Measurements from ENCODE around the gene WFDC2.

Gene WFDC2, protein sequence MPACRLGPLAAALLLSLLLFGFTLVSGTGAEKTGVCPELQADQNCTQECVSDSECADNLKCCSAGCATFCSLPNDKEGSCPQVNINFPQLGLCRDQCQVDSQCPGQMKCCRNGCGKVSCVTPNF

DNA sequence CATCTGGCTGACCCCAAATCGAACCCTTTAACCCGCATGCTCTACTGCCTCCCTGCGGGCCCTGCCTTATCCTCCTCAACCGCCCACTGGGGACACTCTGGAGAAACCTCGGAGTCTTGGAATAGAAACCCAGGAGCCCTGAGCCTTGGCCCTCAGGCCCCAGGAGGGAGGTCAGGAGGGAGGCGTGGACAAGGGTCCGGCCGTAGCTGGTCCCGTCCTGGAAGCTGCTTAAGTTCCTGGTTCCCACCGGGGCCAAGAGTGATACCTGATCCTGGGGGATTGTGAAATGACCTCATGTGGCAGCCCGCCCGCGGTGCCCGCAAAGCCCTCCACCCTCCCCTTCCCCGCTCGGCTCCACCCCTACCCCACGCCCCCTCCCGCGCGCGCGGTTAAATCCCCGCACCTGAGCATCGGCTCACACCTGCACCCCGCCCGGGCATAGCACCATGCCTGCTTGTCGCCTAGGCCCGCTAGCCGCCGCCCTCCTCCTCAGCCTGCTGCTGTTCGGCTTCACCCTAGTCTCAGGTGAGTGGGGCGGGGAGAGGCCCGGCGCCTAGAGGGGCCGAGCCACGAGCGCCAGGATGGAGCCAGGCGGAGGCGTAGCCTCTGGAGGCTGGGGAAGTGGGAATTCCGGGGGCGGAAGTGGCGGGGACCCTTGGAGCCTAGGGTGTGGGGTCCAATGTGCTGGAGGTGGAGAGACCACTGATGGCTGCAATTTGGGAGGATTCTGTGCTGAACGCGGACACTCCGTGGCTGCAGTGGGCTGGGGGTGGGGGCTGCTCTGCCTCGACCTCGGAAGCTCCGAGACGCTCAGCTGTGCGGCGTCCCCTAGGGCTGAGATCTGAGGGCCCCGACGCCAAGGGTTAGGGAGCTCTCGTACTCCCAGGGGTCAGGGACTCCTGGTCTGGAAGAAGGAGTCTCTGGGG, at the start of gene WFDC2:
Gene WFDC2 (plus strand): TSS at position 418 of the 926 bp plus-strand sequence. CDS start 29 bp downstream, at position 447.
- peak; percentile 67 for DNase-seq

DNA sequence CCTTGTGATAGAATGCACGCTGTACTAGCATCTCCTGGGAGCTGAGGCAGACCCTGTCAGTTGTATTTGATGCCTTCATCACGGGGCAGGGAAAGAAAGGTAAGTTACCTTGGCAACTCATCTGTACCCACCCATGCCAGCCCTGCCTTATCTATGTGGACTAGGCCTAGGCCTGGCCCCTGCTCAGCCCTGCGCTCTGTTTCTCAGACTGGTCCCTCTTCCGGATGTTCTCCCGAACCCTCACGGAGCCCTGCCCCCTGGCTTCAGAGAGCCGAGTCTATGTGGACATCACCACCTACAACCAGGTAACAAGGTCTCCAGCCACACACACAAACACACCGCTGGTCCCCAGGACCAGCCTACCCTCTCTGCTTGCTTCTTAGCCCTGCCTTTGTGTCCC, 49.4 kb upstream of the WFDC2 start:
- no peak for DNase-seq

DNA sequence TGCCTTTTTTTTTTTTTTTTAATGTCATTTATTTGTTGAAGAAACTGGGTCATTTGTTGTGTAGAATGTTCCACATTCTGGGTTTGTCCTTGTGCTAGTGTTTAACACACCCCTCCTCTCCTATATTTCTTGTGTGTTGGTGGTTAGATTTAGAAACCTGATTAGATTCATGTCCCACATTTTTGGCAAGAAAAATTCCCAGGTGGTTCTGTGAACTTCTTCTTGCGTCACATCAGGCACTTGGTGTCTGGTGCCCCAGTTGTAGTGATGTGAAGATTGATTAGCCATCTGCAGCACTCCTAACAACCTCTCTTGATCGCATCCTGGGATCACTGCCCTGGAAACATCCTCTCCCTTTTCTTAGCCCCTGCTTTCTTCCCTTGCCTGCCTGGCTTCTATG, 45.9 kb upstream of the WFDC2 start:
- DNase-seq = no peak

DNA sequence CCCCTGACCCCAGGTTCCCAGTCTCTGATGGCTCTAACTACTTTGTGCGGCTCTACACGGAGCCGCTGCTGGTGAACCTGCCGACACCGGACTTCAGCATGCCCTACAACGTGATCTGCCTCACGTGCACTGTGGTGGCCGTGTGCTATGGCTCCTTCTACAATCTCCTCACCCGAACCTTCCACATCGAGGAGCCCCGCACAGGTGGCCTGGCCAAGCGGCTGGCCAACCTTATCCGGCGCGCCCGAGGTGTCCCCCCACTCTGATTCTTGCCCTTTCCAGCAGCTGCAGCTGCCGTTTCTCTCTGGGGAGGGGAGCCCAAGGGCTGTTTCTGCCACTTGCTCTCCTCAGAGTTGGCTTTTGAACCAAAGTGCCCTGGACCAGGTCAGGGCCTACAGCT, 44.0 kb upstream of the WFDC2 start:
- no peak for DNase-seq

DNA sequence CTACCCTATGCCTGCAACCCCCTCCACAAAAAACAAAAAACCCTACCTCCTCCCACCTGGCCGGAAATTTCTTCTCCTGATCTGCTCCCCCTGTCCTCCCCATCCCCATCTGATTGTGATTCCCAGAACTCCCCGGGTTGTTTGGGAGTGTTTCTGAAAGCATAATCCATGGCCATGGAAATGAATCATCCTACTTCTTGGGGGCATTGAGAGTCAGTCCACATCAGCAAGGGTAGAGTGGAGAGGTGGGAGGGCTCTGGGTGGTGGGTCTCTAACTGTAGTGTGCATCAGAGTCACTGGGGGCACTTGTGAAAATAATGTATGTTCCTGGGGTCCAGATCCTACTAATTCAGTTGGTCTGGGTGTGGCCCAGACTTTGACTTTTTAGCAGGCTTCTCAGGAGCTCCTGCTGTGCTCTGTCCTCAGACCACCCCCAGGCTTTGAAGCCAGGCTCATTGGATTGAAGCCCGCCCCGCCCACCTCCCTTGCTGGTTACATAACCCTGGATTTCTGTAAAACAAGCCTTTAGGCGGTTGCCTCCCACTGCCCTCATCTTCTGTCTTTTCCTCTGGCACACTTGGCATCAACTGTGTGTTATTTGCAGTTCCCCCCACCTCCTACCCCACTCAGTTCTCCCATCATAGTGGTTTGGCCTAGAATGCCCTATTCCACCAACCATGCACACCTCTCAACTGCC, 43.1 kb upstream of the WFDC2 start:
- no peak for DNase-seq

DNA sequence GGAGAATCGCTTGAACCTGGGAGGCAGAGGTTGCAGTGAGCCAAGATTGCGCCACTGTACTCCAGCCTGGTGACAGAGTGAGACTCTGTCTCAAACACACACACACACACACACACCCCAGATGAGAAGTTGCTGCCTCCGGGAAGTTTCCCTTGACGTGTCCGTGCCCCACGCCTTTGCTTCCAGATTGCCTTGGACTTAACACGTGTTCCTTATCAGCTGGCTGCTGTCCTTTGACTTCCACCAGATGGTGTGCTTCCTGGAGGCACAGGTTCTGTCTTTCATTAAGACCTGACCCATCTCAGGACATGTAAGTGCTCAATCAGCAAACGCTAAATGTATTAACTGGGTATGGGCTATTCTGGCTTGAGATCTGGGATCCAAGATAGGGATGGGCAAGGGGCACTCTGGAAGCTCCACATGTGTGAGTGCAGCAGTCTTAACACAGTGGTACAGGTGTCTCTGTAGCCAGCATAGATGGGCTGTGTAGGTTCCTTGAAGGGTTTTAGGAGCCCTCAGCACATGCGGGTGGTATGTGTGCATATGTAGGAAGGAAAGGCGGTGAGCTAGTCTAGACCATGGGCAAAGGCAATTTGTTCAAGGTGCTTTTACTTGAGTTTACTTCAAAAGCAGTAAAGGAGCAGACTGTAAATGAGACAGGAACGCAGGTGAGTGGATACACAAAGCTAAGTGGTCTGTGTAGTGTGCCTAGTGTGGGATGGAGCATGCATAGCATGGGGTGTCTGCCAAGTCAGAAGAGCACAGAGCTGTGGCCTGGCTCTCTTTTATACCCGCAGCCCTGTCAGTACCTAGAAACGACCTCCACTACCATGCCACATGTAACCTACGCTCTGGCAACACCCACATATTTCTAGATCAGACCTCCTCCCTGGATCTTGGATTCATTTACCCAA, 42.1 kb upstream of the WFDC2 start:
- no peak for DNase-seq

DNA sequence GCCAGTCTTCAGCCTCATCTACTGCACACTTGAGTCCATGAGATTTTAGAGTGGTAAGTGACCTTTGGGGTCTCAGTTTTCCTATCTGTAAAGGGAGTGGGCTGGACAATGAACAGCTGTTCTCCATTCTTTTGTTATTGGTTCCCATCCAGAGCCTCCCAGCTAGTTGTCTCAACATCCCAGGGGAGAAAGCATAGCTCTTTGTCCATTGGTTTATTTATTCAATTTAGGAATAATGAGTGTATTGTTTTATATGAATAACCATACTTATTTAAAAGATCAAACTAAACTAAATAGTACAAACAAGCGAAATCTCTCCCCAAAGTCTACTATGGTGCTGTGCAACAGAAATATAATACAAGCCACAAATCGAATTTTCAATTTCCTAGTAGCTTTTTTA, 39.9 kb upstream of the WFDC2 start:
- no peak for DNase-seq

DNA sequence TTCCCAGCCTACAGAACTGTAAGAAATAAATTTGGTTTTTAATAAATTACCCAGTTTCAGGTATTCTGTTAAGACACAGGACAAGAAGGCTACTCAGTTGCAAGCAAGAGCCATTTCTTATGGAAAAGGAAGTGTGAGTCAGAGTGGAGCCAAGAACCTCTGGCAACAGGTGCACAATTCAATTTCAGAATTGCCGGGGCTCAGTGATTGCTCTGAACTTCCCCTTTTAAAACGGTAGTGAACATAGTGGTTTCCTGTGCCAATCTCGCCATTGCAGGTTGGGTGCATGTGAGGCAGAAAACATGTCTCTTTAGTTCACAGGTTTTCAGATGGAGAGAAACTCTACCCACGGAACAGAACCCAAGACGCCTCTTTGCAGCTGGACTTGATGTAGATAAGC, 37.3 kb upstream of the WFDC2 start:
- DNase-seq = no peak

DNA sequence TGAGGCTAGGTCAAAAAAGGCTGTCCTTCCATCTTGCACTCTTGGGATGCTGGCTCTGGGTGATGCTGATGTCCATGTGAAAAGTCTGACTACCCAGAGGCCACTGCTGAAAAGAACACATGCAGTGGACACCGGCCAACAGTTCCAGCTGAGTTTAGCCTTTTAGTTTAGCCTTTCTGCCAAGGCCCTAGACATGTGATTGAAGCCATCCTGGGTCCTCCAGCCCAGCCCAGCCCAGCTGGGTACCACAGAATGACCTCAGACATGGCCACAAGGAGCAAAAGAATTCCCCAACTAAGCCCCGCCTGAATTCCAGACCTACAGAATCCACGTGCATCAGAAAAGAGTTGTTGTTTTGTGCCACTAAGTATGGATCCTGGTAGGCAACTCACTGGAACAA, 36.2 kb upstream of the WFDC2 start:
- DNase-seq = no peak

DNA sequence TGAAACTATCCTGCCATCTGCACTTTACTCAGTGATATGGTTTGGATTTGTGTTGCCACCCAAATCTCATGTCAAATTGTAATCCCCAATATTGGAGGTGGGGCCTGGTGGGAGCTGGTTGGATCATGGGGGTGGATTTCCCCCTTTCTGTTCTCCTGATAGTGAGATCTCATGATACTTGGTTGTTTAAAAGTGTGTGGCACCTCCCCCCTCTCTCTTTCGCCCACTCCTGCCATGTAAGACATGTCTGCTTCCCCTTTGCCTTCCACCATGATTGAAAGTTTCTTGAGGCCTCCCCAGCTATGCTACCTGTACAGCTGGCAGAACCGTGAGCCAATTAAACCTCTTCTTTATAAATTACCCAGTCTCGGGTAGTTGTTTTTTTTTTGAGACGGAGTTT, 35.6 kb upstream of the WFDC2 start:
- no peak for DNase-seq

DNA sequence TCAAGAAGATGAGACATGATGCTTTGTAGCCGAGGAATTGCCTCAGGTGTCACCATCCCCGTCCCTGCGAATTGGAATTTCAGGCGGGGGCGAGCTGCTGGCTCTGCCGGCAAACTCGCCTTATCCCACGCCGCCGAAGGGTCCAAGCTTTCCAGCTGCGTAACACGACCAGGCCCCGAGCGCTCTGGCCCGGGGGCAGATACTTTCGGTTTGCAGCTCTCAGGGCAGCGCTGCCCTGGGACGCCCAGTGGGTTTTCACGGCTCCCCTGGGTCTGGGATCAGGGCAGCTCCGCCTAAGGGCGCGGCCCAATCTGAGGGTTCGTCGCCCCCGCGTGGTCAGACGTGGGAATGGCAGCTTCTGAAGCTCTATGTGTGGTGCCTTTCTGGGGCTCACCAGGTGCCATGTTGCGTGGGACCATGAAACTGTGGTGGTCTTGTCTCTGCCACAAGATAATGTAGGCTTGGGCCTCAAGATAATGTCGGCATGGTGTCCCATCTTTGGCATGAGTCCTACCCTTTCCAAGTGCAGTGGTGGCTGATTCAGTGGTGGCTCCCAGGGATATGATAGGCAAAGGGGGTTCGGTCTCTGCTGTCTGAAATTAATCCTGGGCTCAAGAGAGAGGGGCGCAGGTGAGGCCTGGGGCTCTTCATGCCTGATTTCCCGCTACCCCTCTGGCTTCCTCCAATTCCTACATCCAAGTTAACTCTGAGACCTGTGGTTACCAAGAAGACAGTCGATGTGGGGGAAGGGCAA, 32.6 kb upstream of the WFDC2 start:
- DNase-seq = peak; percentile 87

DNA sequence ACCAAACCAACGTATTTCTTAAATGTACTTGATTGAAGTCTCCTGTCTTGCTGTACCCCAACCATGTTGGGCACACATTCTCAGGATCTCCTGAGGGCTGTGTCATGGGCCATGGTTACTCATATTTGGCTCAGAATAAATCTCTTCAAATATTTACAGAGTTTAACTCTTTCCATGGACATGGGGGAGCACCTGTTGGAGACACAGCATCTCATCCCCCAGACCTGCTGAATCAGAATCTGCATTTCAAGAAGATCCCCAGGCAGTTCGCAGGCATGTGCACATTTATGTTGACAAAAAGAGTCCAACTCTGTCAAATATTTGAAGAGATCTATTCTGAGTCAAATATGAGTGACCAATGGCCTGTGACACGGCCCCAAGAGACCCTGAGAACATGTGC, 29.1 kb upstream of the WFDC2 start:
- DNase-seq = no peak

DNA sequence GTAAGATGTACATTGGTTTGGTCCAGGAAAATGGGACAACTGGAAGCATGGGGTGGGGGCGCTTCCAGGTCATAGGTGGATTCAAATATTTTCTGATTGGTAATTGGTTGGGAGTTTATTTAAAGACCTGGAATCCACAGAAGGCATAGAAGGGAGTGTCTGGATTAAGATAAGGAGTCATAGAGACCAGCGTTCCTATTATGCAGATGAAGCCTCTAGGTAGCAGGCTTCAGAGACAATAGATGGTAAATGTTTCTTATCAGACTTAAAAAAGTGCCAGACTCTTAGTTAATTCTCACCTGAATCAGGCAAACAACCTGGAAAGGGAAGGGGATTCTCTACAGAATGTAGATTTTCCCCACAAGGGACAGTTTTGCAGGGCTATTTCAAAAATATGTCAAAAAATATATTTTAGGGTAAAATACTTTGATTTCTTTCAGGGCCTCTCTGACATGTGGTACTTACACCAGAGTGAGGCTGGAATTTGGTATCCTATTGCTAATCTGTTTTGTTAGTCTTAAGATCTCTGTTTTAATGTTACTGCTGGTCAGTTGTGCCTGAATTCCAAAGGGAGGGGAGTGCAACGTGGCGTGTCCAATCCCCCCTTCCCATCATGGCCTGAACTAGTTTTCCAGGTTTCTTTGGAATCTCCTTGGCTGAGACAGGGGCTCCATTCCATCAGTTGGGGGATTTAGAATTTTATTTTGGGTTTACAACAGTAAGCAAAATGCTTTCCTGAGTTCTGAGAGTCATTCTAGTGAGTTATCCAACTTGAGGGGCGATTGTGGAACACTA, 28.5 kb upstream of the WFDC2 start:
- DNase-seq = no peak

DNA sequence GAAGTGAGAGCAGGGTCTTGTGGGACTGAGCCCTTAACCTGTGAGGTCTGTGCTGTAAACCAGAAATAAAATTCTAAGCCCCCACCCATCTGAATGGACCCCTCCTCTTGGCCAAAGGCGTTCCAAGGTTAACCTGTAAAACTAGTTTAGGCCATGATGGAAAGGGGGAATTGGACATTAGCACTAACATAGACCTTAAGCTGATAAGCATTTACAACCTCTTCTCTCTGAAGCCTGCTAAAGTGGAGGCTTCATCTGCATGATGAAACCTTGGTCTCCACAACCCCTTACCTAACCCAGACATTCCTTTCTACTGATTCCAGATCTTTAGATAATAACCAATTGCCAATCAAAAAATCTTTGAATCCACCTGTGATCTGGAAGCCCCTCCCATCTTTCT, 27.8 kb upstream of the WFDC2 start:
- DNase-seq = no peak

DNA sequence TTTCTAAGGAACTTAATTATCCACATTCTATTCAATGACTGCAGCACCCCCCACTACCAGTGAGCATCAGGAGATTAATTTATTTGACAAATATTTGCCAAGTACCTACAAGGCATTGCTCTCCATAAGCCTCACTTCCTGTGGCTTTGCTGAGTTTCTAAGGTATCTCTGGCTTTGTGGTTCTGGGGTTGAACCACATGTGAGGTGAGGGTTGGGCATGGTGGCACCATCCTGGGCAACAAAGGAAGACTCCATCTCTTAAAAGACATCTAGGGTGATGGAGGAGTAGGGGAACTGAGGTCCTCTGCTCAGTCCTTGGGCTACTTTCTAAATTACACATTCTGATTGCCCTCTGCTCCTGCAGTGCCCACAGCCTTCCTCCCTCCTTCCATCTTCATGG, 25.5 kb upstream of the WFDC2 start:
- no peak for DNase-seq

DNA sequence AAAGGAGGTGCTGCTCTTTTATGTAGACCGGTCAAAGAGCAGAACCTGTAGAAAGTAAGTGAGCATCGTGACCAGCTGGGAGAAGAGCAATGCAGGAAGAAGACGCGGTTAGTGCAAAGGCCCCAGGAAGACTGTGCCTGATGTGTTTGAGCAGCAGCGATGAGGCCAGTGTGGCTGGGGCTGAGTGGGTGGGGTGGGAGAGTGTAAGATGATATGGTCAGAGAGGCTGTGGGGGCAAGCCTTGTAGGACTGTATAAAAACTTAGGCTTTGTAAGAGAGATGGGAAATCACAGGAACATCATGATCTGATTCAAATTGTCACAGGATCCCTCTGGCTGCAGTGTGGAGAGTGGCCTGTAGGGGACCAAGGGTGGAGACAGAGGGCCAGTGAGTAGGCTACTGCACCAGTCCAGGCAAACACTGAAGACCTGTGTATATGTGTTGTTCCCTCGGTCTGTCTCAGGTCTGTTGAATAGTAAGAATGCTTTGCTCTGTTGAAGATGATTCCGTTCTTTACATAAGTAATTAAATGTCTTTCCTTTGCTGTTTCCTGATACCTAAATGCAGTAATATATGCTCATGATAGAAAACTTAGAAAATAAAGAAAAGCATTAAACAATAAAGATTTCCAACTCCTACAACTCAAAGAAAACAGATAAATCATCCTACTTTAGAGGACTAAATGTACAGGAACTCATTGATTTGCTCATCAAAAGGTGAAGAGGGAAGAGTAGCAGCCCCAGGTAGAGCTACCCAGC, 23.6 kb upstream of the WFDC2 start:
- DNase-seq = no peak

DNA sequence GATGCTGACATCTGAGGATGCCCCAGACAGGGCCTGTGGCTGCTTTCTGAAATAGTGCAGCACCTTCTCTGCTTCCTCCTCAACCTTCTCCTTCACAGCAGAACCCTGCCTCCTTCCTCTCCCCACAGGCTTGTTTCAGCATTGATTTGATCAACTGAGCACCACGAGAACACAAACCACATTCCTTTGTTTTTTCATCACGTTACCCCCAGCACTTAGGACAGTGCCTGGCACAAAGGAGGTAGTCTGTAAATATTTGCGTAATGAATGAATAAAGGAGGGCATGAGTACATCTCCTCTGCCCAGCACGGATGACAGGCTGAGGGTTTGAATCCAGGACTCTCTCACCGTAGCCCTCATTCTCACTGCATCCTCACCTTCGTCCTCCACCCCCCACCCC, 21.3 kb upstream of the WFDC2 start:
- DNase-seq = no peak

DNA sequence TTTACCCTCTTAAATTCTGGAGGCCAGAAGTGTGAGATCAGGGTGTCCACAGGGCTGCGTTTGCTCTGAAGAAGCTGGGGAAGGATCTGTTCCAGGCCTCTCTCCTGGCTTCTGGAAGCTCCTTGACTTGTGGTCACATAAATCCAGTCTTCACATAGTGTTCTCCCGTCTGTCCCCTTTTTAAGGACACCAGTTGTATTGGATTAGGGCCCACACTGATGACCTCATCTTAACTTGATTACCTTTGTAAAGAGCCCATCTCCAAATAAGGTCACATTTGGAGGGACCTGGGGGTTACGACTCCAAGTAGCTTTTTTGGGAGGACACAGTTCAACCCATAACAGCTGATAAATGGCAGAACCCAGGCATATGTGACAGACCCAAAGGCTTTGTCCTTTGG, 20.0 kb upstream of the WFDC2 start:
- DNase-seq = no peak

DNA sequence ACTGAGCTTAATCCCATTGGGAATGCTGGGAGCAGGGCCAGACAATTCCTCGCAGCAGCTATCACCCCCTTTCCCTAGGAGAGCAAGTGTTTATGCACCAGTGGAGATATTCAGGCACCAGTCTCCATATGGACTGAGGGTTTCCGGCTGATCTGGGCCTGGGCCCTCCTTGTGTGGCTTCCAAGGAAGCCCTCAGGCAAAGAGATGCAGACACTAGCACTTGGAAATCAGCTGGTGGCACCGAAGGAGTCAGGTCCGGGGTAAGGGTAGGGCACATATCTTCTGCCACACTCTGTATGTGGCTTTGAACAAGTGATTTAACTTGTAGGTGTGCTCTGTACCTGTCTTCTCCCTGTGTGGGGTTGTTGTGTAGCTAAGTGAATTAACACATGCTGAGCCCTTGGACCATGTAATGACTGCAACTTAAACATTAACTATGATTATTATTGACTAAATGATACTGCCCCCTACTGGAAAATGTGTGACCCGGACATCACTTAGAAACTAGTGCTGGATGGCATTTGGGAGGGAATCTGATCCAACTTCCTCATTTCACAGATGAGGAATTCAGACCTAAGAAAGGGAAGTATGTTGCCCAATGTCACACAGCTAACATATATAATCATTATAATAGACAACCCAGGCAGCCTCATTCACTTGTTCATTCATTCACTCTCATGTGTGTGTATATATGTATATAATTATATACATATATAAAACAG, 19.3 kb upstream of the WFDC2 start:
- DNase-seq = peak; percentile 58

DNA sequence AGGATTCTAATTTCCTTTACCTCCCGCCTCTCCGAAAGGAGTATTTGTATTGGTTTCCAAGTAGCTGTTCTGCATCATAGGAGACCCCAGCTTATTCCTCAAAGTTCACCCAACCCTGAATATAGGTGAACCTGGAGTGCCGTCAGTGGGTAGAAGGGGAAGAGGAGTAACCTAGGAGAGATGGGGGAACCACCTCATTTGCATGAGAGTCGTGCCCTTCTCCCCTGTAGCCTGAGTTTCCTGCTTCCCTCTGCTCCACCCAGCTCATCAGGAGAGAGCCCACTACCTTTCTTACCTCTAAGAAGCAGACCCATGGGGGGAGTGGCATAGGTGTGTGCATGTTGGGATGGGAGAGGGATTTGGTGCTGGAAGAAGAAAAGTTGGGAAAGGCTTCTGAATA, 17.3 kb upstream of the WFDC2 start:
- no peak for DNase-seq
